GM19043 (cell line): ENCODE measurements around the gene SNAI1.
"Not testable (repeated sequence)": the region's sequence is repeated elsewhere in the genome, so short reads cannot be mapped to it uniquely, and the experiment has no call there.

Experiments used
- ATAC-seq: cut with Tn5 transposase; IDR thresholded peaks from one replicate; pipeline ENCODE4 v1.9.1; 2021; ENCODE audit warnings: low read depth; ENCODE audit not compliant: unreplicated experiment

Gene SNAI1

GRCh38 chr20:49985617-49986016, 2.8 kb downstream of the SNAI1 start:
- no peak for ATAC-seq

GRCh38 chr20:49986049-49986448, 3.3 kb downstream of the SNAI1 start:
- no peak for ATAC-seq

GRCh38 chr20:49987015-49987867, 4.5 kb downstream of the SNAI1 start:
- no peak for ATAC-seq

GRCh38 chr20:49987868-49988690, 5.3 kb downstream of the SNAI1 start:
- no peak for ATAC-seq

GRCh38 chr20:49989234-49990065, 6.7 kb downstream of the SNAI1 start:
- no peak for ATAC-seq

GRCh38 chr20:49990271-49990720, 7.5 kb downstream of the SNAI1 start:
- ATAC-seq = no peak

- ATAC-seq = no peak
These were observed 10.5 kb downstream of the SNAI1 start for GRCh38 chr20:49993301-49993751.

GRCh38 chr20:49995586-49995985, 12.8 kb downstream of the SNAI1 start:
- ATAC-seq = no peak

GRCh38 chr20:49998478-49999188, 15.9 kb downstream of the SNAI1 start:
- not testable (repeated sequence) for ATAC-seq

GRCh38 chr20:49999329-49999728, 16.5 kb downstream of the SNAI1 start:
- ATAC-seq = no peak

GRCh38 chr20:50000548-50001222, 17.9 kb downstream of the SNAI1 start:
- ATAC-seq = not testable (repeated sequence)

- no peak for ATAC-seq
These were observed 19.1 kb downstream of the SNAI1 start for GRCh38 chr20:50001784-50002311.

GRCh38 chr20:50003253-50003656, 20.5 kb downstream of the SNAI1 start:
- no peak for ATAC-seq

- ATAC-seq = no peak
These were observed 21.4 kb downstream of the SNAI1 start for GRCh38 chr20:50004229-50004628.

GRCh38 chr20:50005471-50005981, 22.7 kb downstream of the SNAI1 start:
- no peak for ATAC-seq

GRCh38 chr20:50007369-50007768, 24.6 kb downstream of the SNAI1 start:
- ATAC-seq = no peak

GRCh38 chr20:50008007-50008406, 25.2 kb downstream of the SNAI1 start:
- ATAC-seq = no peak

- no peak for ATAC-seq
These were observed 27.0 kb downstream of the SNAI1 start for GRCh38 chr20:50009521-50010454.
